A673 (cell line): Measurements from ENCODE around the gene LRCH1. TPM values are rescaled to one million over a fixed set of nuclear protein-coding genes. Genes with fewer than 3 reads are reported as not detected.

Source experiments
- Bru-seq: library from RNA; stranded (reverse); fragments of 400-500 nt; gene quantifications from one replicate; lab custom pipeline; 2021; lab: Mats Ljungman, UMichigan
- BruChase-seq, 2 experiments: library from RNA; stranded (reverse); fragments of 400-500 nt; gene quantifications; one replicate each; lab custom pipeline; 2021; lab: Mats Ljungman, UMichigan
- BruUV-seq: library from RNA; stranded (reverse); fragments of 400-500 nt; replicated peaks from 2 replicates; lab custom pipeline; 2021; lab: Mats Ljungman, UMichigan
- CTCF ChIA-PET: fragments of 300-600 bp; sonication (Branson Sonifier 250); formaldehyde crosslinking; loops from one replicate; lab custom pipeline; 2022; ENCODE audit warnings: antibody characterized with exemption; lab: Charles Lee
- POLR2A ChIA-PET: fragments of 300-600 bp; sonication (Branson Sonifier 250); formaldehyde crosslinking; loops from one replicate; lab custom pipeline; 2022; ENCODE audit warnings: antibody characterized with exemption; ENCODE audit not compliant: low non-redundant PET; lab: Charles Lee
- DNase-seq: peaks from one replicate; pipeline ENCODE4 v3.0.0-alpha.2; 2015; ENCODE audit warnings: low spot score
- H3K27ac ChIP-seq: fragments of 200-600 bp; sonication (generic); 2 replicates; pipeline ENCODE4 v1.5.1; 2016; ENCODE audit warnings: mixed run types, low read depth, mild to moderate bottlenecking, mixed read lengths, antibody characterized with exemption, low read length; ENCODE audit not compliant: poor library complexity, severe bottlenecking
- H3K27me3 ChIP-seq: fragments of 200-600 bp; sonication (generic); replicated peaks from 2 replicates; pipeline ENCODE4 v1.6.1; 2017; ENCODE audit warnings: mixed run types, low read depth, mild to moderate bottlenecking, mixed read lengths, antibody characterized with exemption, low read length; ENCODE audit not compliant: insufficient read depth, poor library complexity
- H3K36me3 ChIP-seq: fragments of 200-600 bp; sonication (generic); 2 replicates; pipeline ENCODE4 v1.6.1; 2016; ENCODE audit warnings: mixed run types, mild to moderate bottlenecking, mixed read lengths, antibody characterized with exemption, low read length; ENCODE audit not compliant: insufficient read depth, poor library complexity, severe bottlenecking
- H3K4me1 ChIP-seq: fragments of 200-600 bp; sonication (generic); 2 replicates; pipeline ENCODE4 v1.6.1; 2017; ENCODE audit warnings: mixed run types, mild to moderate bottlenecking, mixed read lengths, antibody characterized with exemption, low read length; ENCODE audit not compliant: insufficient read depth, poor library complexity, severe bottlenecking
- H3K4me3 ChIP-seq: fragments of 200-600 bp; sonication (generic); 2 replicates; pipeline ENCODE4 v1.5.1; 2016; ENCODE audit warnings: low read depth, mixed run types, mild to moderate bottlenecking, mixed read lengths, low read length; ENCODE audit not compliant: poor library complexity, severe bottlenecking
- H3K9me3 ChIP-seq: fragments of 200-600 bp; sonication (generic); 2 replicates; pipeline ENCODE4 v1.6.1; 2016; ENCODE audit warnings: mixed run types, low read depth, mild to moderate bottlenecking, mixed read lengths, antibody characterized with exemption, low read length; ENCODE audit not compliant: poor library complexity, severe bottlenecking
- EZH2 ChIP-seq: fragments of 200-600 bp; sonication (generic); IDR thresholded peaks from 2 replicates; pipeline ENCODE4 v1.6.1; 2017; ENCODE audit warnings: borderline replicate concordance, low read depth, mild to moderate bottlenecking, mixed read lengths, antibody characterized with exemption, low read length; ENCODE audit not compliant: poor library complexity, severe bottlenecking
- intact Hi-C: fragments of 100-400 bp; cut with micrococcal nuclease; formaldehyde crosslinking; loops from one replicate; pipeline ENCODE4 v1.10.0; 2022; ENCODE audit not compliant: unreplicated experiment
- long read RNA-seq: library from polyadenylated mRNA; stranded (forward); transcript quantifications from one replicate; pipeline ENCODE4 v2.0.0, GENCODE V29; 2022
- total RNA-seq: library from RNA; stranded (reverse); gene quantifications from 2 replicates; pipeline ENCODE4 v1.2.3, GENCODE V29; 2021
- TF ChIP-seq, protein P1 (sequence below): fragments of 300-800, 200-600 bp; sonication (generic); conservative IDR thresholded peaks from 2 replicates; pipeline ENCODE4 v1.5.1; 2017; ENCODE audit warnings: low read depth, mild to moderate bottlenecking, antibody characterized with exemption, low read length, moderate library complexity, mixed read lengths

The LRCH1 gene, protein sequence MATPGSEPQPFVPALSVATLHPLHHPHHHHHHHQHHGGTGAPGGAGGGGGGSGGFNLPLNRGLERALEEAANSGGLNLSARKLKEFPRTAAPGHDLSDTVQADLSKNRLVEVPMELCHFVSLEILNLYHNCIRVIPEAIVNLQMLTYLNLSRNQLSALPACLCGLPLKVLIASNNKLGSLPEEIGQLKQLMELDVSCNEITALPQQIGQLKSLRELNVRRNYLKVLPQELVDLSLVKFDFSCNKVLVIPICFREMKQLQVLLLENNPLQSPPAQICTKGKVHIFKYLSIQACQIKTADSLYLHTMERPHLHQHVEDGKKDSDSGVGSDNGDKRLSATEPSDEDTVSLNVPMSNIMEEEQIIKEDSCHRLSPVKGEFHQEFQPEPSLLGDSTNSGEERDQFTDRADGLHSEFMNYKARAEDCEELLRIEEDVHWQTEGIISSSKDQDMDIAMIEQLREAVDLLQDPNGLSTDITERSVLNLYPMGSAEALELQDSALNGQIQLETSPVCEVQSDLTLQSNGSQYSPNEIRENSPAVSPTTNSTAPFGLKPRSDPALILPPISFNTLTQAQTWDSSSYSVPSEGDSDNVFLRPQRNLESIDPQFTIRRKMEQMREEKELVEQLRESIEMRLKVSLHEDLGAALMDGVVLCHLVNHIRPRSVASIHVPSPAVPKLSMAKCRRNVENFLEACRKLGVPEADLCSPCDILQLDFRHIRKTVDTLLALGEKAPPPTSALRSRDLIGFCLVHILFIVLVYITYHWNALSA
- total RNA-seq (25.3 and 26.9 TPM in 2 replicates), Bru-seq, nascent RNA (percentile 93 among the genes with signal in this experiment), BruChase-seq, experiment 1, labeled RNA remaining after a 2-hour chase (percentile 86 among the genes with signal in this experiment), BruChase-seq, experiment 2, labeled RNA remaining after a 6-hour chase (percentile 72 among the genes with signal in this experiment)
- long read RNA-seq, full-length matches to known transcripts = 18 of 38 reads
- long read RNA-seq, partial matches to known transcripts = 7 of 38 reads
- long read RNA-seq, other reads (novel, unspliced or antisense) = 13 of 38 reads

DNA sequence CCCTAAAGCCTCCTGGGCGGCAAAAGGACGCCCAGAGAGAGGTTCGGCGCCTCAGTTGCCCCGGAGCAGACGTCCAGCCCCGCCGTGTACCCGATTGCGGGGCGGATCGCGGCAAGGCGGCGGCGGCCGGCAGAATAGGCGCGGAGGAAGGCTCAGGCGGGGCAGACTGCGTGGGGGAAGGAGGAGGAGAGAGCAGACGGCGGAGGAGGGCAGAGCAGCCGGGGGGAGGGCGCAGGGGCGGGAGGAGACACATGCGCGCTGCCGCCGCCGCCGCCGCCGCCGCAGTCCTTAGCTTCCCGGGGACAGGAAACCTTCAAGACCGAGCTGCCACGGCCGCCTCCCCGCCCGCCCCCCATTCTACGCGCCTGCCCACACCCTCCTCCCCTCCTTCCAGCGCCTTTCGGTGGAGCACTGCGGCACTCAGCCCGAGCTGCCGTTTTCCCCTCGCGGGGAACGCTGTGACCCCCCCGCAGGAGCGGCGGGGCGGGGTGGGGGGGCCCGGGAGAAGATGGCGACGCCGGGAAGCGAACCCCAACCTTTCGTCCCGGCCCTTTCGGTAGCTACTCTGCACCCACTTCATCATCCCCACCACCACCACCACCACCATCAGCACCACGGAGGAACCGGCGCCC lies at the start of gene LRCH1:
Gene LRCH1 (plus strand): TSS at position 282 of the 632 bp plus-strand sequence. CDS start 227 bp downstream, at position 509.
- no peaks in the 10 kb centered on the region for H3K27me3 ChIP-seq
- peak; percentile 97 for DNase-seq
- H3K9me3 ChIP-seq = no peaks in the 10 kb centered on the region
- intact Hi-C loops = loop anchor here (1.0 to 5.0 kb wide), 2 partner anchors 69 to 115 kb away; no protein-coding TSS in a partner anchor
- H3K4me3 ChIP-seq = peak within 1 kb of the TSS; percentile 94
- no TSS peak for BruUV-seq
- peak within 1 kb of the TSS; percentile 94 for H3K27ac ChIP-seq
- no peak for TF ChIP-seq EZH2
- TF ChIP-seq, protein P1, sequence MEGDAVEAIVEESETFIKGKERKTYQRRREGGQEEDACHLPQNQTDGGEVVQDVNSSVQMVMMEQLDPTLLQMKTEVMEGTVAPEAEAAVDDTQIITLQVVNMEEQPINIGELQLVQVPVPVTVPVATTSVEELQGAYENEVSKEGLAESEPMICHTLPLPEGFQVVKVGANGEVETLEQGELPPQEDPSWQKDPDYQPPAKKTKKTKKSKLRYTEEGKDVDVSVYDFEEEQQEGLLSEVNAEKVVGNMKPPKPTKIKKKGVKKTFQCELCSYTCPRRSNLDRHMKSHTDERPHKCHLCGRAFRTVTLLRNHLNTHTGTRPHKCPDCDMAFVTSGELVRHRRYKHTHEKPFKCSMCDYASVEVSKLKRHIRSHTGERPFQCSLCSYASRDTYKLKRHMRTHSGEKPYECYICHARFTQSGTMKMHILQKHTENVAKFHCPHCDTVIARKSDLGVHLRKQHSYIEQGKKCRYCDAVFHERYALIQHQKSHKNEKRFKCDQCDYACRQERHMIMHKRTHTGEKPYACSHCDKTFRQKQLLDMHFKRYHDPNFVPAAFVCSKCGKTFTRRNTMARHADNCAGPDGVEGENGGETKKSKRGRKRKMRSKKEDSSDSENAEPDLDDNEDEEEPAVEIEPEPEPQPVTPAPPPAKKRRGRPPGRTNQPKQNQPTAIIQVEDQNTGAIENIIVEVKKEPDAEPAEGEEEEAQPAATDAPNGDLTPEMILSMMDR = no peak
- no peaks in the 10 kb centered on the region for H3K36me3 ChIP-seq
- ChIA-PET CTCF (no interaction called here), POLR2A (interaction anchor here (0.5 to 0.7 kb wide), 2 partner anchors 137 to 223 kb away, joined by 4 to 6 read pairs; no protein-coding TSS in a partner anchor)
- peaks cover 24% of the 10 kb centered on the region for H3K4me1 ChIP-seq

DNA sequence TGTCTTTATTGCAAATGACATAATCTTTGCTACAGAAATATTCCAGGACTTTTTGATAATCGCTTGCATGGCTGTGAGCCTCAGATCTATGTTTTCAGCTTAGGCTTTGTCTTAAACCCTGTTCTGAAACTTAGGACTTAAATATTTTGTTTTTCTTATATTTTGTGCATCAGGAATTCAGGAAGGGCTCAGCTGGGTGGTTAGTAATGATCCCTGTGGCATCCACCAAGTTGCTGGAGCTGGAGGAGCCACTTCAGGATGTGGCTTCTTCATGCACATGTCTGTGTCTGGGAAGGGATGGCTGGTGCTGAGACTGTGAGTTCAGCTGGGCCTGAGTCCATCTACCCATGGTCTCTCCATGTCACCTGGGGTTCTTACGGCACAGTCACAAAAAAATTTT lies 48.9 kb upstream of the LRCH1 start:
- Histone ChIP-seq H3K4me3 (no peak overlapping the region), H3K4me1 (no peaks in the 10 kb centered on the region), H3K27ac (no peak overlapping the region), H3K36me3 (no peaks in the 10 kb centered on the region), H3K27me3 (no peaks in the 10 kb centered on the region), H3K9me3 (no peaks in the 10 kb centered on the region)
- CTCF ChIA-PET = no interaction called here
- BruUV-seq = no TSS peak
- no peak for DNase-seq
- POLR2A ChIA-PET = no interaction called here
- intact Hi-C loops = no loop called here
- TF ChIP-seq, protein P1 = no peak
- no peak for TF ChIP-seq EZH2

DNA sequence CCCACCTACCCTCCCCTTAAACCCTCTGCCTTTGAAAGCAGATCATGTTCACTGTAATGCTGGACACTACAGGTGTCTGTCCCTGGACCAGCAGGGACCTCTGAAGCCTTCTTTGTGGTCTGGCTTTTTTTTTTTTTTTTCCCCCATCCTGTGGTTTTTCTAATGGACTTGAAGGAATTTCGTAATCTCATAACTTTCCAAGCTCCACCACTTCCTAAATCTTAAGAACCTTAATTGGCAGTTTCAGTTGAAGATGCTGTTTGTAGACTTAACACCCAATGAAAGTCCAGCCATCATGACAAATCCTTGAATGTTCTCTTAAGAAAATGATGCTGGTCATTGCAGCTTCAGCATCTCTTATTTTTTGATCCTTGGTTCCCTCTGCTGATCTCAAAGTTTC lies 45.0 kb upstream of the LRCH1 start:
- no peaks in the 10 kb centered on the region for H3K27me3 ChIP-seq
- TF ChIP-seq, protein P1 = no peak
- no peak for TF ChIP-seq EZH2
- ChIA-PET POLR2A (no interaction called here), CTCF (no interaction called here)
- no peak overlapping the region for H3K27ac ChIP-seq
- no peak for DNase-seq
- intact Hi-C loops = no loop called here
- H3K4me3 ChIP-seq = no peak overlapping the region
- H3K4me1 ChIP-seq = no peaks in the 10 kb centered on the region
- H3K36me3 ChIP-seq = no peaks in the 10 kb centered on the region
- H3K9me3 ChIP-seq = no peaks in the 10 kb centered on the region
- BruUV-seq = no TSS peak
